Measurements from ENCODE around the gene COL24A1.

GRCh38 chr1:86110451-86111129, 46.0 kb downstream of the COL24A1 start:
- TF ChIP-seq CTCF (IDR thresholded peaks at IDR 0.05 in 8 of 11, conservative IDR thresholded peaks at IDR 0.05 in 3 of 11) (no peak), POLR2AphosphoS5 (IDR thresholded peaks at IDR 0.05) (no peak)
